Measurements from ENCODE around the gene POLR1H.
A peak's percentile ranks its signal among the peaks of the same experiment; 100 is the strongest.

POLR1H gene

GRCh38 chr6:30062471-30063178 is 1.6 kb downstream of the POLR1H start:
- DNase-seq, result no peak

DNA sequence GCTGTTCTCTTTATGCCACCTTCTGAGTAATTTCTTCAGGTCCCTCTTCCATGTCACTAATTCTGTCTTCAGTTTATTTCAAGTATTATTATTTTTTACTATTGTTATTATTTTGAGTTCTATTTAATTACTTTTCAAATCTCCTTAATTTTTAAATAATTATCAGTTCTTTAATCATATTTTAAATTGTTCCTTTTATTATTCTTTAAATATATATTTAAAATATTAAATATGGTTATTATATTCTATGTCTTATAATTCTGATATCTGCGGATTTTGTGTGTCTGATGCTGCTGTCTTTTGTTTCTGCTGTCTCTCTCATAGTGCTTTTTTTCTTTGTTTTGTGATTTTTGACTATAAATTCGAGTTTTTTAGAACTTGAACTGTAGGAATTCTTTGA is 2.2 kb downstream of the POLR1H start:
- DNase-seq, result no peak

DNA sequence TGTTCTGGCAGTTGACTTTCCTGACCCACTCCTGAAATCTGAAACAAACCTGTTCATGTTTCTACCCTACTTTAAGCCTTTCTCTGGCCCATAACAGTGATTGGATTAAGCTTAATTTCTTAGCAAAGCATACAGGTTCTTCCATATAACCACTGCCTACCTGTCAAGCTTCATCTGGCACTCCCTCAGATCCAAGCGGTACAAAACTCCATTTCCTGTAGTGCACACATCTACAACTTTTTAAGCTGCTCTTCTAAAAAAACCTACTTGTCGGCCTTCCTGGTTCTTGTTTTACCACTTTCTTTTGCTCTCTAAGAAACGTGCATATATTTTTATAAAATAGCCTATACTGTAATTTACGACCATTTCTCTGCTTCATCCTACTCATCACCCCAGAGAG is 5.0 kb downstream of the POLR1H start:
- DNase-seq, result no peak

GRCh38 chr6:30066577-30067459 is 5.8 kb downstream of the POLR1H start, which contains the start of gene PPP1R11:
PPP1R11 (plus strand) TSS chr6:30067198; CDS start chr6:30067411, 213 bp downstream.
- DNase-seq, result peak; percentile 89

DNA sequence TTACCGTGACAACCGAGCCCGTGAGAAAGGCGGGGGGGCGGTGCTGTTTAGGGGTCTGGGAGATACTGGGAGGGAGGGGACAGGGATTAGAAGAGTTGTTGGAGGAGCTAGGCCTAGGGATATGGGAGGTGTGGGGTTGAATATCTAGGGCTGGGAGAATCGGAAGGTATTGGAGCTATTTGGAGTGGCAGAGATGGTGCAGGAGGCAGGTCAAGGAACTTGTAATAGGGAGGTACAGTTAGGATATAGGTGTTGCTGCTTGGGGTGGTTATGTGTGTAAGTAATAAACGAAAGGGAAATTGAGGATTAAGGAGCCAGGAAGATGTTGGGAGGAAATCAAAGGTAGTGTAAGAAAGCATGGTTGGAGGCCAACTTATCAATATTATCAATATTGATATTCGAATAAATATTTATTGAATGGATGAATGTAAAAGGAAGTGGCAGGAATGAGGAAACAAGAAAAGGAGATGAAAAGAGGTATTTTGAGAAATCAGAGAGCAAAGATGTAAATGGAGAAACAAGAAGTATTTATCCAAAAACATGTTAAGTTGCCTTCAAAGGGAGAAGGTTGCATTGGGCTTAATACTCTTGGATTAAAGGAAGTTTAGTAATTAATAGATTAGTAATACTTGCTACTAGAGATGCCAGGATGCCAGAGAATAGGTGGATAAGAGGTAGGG is 6.5 kb downstream of the POLR1H start:
- DNase-seq, result no peak

DNA sequence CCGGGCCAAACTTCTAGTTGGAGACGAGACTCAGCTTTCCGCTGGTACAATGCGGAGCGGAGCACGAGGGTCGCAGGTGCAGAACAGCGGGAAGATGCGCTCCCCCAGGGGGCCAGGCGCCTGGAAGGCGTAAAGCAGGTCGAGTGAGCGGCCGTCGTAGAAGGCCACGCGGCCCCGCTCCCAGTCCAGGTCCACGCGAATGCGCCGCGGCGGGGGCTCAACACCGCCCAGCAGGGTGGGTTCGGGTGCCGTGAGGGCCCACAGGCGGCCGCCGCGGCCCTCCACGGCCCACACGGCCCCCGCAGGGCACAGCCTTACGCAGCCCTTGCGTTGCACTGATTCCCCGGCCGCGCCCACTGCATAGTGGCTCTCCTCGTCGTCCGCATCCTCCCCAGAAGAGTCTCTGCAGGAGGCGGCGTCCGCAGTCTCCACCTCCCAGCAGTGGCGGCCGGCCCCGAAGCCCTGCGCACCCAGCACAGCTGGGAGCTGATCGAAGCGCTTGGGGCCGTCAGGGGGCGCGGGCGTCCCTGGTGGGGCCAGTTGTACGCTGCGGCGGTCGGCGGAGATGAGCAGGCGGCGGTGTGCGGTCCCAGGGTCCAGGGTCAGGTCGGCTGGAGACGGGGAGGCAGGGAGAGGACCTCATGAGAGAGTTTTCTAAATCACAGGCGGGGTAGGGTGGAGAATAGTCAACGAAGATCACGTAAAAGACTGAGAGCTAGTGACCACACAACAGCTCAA is 10.2 kb downstream of the POLR1H start:
- no peak for DNase-seq

- no peak for DNase-seq
Observed at GRCh38 chr6:30071858-30072257, 10.8 kb downstream of the POLR1H start.

- DNase-seq, result no peak
Observed at GRCh38 chr6:30073489-30074235, 12.6 kb downstream of the POLR1H start.

DNA sequence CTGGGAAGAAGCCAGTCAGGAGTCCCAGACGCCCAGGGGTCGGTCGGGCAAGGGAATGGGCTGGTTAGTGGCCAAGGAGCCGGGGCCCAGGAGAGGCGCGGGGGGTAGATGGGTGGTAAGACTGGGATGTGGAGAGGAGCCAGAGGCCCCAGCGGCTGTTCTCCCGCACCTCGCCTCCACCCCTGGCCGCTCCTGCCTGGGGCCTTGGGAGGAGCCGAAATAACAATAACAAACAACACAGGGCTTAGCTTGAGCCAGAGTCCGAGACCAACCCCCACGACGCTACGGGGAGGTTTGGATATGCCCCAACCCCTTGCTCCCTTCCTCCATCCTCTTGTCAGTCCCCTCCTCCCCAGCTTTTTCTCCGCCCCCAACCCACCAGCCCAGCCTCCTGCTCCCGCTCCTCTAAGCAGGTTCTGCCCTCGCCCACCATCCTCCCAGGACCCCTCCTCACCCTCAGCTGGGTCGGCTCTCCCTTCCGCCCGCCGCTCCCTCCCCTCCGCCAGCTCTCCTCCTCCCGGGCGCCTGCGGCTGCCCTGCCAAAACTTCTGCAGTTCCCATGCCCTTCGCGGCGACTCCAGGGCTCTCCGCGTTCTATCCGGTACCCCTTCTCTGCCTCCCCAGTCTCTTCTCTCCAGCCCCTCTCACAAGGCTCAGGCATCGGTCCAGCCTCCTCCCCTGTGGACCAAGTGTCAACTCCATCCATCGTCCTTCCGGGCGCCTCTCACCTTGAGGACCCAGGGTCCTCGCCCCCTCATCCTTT is 13.4 kb downstream of the POLR1H start:
- no peak for DNase-seq

GRCh38 chr6:30075094-30075789 is 14.2 kb downstream of the POLR1H start, which contains the start of gene RNF39:
RNF39 (minus strand) TSS chr6:30075769; CDS start chr6:30075585, 184 bp downstream.
- no peak for DNase-seq

DNA sequence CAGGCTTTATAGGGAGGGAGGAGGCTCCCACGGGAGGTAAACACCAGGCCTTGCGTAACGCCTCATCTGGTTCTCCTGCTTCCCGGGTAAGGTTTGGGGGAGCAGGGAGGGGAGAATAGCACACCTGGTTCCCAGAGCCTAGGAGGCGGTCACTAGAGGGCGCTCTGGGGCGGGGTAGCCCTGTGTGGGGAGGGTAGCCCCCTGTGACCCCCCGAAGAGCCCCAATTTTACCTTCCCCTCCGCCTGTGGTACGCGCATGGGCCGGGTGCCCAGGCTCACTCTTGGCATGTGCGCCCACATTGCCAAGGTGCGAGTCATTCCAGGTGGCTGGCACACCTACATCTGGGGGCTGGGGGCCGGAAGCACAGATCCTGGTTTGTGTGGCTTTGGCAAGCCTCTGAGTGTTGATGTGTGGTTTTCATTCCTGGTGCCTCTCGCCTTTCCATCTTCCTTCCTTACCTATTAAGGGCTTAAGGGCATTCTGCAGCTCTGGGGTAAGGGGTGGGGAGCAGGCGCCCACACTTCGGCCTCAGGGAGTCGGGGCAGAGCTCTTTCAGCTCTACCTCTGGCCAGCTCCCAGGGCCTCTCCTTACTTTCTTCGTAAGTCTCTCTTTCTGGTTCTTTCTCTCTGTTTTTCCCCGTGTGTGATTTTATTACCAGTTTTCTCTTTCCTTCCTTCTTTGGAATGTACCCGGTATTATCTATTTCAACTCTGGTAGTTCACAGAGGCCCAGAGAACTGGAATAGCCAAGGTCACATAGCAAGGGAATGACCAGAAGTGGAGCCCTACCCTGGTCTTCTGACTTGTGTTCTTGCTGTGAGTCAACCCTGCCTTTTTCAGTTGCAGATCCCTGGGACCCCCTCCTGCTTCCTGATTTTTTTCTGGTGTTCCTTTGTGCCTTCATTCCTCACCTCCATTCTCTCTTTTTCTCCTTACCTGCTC is 15.0 kb downstream of the POLR1H start:
- no peak for DNase-seq

DNA sequence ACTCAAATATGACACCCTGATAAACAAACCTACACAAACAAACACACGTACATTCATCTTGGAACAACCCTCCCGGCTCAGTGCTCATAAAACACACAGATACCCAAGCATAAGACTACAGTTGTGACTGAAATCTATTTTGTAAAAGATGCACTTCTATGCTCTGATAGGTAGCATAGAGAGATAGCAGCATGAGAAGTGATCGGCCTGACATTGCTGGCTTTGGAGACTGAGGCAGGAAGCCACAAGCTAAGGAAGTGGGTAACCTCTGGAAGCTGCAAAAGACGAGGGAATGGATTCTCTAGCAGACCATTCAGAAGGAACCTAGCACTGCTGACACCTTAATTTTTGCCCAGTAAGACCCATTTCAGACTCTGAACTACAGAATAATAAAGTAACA is 16.2 kb downstream of the POLR1H start:
- no peak for DNase-seq

GRCh38 chr6:30087876-30088275 is 26.8 kb downstream of the POLR1H start:
- DNase-seq, result no peak

DNA sequence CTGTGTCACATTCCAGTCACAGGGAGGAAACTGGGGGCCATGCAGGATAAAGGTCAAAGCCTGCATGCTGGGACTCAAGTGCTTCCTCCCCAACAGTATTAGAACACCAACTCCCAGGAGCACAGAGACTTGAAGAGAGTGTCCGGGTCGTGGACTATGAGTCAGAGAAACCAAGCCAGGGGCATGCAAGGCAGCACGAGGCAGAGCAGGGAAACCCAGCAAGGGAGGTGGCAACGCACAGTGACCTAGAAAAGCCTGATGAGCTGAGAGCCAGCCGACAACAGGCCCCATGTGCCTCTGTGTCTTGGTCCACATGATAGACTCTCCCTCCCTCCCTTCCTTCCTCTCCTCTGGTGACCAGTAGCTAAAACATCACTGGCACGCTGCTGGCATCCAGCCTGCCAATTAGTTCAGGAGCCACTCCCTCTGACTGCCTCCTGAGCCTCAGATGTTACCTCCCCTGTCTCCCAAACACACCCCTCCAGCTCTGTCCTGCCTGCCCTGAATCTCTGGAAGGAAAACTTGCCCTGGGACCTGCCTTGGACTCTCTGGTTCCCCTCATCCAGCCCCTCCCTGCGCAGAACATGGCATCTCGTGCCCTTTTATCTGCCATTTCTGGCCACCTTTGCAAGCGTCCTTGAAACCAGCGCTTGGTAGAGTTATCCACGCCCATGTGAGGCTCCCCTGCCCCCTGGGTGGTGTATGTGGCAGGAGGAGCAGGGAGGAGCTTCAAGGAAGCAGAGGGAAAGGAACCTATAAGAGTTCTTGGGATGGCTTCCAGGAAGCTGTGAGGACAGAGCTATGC is 30.7 kb downstream of the POLR1H start:
- no peak for DNase-seq

- no peak for DNase-seq
Observed at GRCh38 chr6:30092852-30093543, 31.9 kb downstream of the POLR1H start.

DNA sequence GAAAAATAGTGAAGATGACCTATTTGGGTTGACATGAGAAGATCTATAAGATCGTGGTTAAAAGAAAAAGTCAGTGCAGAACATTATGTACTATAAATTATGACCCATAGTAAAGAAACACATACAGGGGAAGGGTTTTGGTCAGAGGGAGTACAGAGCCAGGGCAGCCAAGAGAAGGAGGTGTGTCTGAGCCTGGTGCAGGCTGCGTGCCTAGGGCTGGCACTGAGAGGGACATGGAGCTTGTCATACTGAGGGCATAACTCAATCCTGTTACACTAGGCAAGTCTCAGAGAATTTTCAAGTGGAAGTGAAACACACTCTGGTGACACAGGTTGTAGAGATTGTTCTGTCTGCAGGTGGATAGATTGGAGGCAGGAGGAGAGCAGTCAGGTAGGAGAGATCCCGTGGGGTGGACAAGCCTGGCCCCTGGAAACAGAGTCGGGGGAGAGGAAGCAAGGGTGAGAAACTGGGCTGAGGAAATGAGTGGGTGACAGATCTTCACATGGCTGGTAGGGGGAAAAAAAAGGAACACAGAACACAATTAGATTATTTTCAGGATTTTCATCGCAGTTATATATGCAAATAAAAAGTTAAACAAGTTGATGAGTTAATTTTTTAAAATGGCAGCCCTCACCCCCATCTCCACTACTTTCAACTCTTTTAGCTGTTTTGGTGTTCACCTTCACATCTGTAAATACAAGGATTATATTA is 33.0 kb downstream of the POLR1H start:
- DNase-seq, result no peak

DNA sequence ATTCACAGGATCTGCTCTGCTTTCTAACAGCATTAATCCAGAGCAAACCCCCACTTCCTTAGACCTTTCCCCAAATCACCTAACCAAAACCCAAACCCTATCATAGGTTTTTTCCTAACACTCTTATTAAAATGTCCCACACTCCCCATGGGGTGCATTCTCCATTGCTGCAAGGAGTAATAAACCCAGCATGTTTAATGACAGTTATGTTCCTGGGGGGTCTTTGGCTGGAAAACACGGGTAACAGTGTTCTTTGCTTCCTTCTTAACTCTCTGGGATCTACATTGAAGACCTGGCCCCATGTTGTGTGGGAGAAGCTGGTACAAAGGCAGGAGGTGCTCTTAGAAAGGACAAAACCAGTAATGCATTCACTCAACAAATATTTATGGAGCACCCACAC is 35.8 kb downstream of the POLR1H start:
- no peak for DNase-seq

Data from activated gamma-delta T cell (primary cell).